GM19025 (cell line): ENCODE measurements around the gene KRTAP10-11.
"Not testable (repeated sequence)": the region's sequence is repeated elsewhere in the genome, so short reads cannot be mapped to it uniquely, and the experiment has no call there.

Experiments
- ATAC-seq: cut with Tn5 transposase; IDR thresholded peaks from one replicate; pipeline ENCODE4 v1.9.1; 2021; ENCODE audit warnings: mild to moderate bottlenecking, low read depth, moderate library complexity; ENCODE audit not compliant: unreplicated experiment

The KRTAP10-11 gene

GRCh38 chr21:44658913-44659595 lies 12.8 kb downstream of the KRTAP10-11 start:
- no peak for ATAC-seq

DNA sequence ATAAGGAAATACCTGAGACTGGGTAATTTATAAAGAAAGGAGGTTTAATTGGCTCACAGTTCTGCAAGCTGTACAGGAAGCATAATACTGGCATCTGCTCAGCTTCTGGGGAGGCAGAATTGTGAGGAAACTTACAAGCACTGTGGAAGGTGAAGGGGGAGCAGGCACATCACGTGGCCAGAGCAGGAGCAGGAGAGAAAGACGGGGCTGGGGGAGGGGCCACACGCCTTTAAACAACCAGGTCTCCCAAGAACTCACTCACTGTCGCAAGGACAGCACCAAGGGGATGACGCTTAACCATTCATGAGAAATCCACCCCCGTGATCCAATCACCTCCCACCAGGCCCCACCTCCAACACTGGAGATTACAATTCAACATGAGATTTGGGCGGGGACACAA lies 15.4 kb downstream of the KRTAP10-11 start:
- ATAC-seq: not testable (repeated sequence)

- ATAC-seq: no peak
Measured at GRCh38 chr21:44664691-44665090, 18.5 kb downstream of the KRTAP10-11 start.

DNA sequence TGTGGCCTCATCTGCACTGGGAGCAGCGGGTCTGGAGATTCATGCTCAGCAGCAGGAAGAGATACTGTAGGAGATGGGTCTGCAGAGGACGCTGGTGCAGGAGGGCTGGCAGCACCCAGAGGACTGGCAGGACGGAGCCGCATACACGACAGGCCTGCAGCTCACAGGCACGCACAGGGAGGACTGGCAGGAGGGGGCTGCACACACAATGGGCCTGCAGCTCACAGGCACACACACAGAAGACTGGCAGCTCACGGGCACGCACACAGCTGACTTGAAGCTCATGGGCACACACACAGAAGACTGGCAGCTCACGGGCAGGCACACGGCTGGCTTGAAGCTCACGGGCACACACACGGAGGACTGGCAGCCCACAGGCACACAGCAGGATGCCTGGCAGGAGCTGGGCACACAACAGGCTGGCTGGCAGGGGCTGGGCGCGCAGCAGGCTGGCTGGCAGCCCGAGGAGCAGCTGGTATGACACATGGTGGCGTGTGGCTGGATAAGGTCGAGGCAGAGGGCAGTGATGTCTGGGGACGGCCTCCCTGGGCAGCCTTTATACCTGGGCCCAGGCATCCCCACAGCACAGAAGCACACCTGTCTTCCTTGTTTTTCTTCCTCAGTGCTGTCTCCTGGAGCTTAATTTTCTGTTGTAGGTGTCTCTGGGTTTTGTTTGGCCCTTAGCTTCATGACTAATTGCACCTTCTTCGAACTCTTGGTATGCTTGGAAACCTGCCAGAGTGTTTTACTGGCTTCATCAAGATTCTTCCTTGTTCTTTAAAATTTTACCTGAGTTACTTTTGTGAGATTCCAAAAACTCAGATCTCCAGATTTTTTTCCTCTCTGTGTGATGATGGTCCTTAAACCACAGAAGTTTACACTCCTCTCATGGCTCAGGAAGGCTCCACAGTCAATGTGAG lies 20.4 kb downstream of the KRTAP10-11 start, which contains the start of gene KRTAP12-2:
TSS of gene KRTAP12-2 (minus strand) at position 527 of the 920 bp plus-strand sequence. CDS start at position 486, 41 bp downstream.
- no peak for ATAC-seq

GRCh38 chr21:44667612-44668011 lies 21.4 kb downstream of the KRTAP10-11 start:
- no peak for ATAC-seq

GRCh38 chr21:44670642-44671432 lies 24.6 kb downstream of the KRTAP10-11 start:
- no peak for ATAC-seq

DNA sequence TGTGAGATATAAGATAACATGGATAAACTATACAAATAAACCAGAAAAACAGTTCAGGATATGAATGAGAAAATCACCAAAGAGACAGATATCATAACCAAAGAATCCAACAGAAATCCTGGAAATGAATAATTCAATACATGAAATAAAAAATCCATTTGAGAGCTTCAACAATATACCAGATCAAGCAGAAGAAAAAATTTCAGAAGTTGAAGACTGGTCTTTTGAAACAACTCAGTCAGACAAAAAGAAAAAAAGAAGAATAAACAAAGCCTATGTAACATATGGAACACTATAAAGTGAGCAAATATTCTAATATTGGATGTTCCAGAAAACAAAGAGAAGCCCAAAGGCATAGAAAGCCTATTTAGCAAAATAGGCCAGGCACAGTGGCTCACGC lies 25.7 kb downstream of the KRTAP10-11 start:
- ATAC-seq: no peak

GRCh38 chr21:44677881-44678280 lies 31.7 kb downstream of the KRTAP10-11 start:
- no peak for ATAC-seq

DNA sequence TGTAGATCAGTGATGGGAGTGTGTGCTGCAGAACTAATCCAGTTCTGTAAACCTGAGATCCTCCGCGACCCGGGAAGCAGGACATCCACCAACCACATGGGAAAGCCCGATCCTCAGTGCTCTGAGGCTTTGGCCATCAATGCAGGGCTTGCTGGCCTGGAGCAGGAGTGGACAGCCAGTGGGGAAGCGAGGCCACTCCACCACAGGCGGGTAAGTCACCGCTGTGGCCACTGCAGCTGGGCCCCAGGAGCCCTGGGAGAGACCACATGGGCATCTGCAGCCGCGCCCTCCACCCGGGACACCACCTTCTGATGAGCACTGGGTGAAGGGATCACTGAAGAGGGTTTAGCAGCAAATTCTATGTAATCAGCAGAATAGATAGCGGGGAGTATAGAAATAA lies 34.9 kb downstream of the KRTAP10-11 start:
- no peak for ATAC-seq

DNA sequence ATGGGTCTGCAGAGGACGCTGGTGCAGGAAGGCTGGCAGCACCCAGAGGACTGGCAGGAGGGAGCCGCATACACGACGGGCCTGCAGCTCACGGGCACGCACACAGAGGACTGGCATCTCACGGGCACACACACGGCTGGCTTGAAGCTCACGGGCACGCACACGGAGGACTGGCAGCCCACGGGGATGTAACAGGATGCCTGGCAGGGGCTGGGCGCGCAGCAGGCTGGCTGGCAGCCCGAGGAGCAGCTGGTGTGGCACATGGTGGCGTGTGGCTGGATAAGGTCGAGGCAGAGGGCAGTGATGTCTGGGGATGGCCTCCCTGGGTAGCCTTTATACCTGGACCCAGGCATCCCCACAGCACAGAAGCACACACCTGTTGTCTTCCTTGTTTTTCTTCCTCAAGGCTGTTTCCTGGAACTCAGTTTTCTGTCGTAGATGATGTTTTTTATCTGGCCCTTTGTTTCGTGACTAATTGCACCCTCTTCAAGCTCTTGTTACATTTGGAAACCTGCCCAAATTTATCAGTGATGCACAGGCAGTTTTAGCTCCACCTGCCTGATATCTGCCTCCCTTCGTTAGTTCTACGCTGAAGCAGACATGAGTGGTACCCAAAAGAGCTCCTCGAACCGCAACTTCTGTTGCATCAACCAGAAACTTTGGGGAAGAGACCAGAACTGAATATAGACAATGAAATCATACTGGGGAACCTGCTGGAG lies 35.8 kb downstream of the KRTAP10-11 start, which contains the start of gene KRTAP12-1:
TSS of gene KRTAP12-1 (minus strand) at position 303 of the 719 bp plus-strand sequence. CDS start at position 263, 40 bp downstream.
- ATAC-seq: no peak

- ATAC-seq: no peak
Measured at GRCh38 chr21:44682580-44683151, 36.5 kb downstream of the KRTAP10-11 start.

DNA sequence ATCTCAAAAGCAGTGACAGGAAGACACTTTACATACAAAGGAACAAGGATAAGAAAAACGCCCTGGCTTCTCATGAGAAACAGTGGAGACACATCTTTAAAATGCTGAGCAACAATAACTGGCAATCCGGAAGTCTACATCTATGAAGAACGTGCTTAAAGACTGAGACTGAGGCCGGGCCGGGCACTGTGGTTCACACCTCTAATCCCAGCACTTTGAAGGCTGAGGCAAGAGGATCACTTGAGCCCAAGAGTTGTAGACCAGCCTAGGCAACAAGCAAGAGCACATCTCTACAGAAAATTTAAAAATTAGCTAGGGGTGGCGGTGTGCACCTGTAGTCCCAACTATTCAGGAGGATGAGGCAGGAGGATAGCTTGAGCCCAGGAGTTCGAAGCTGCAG lies 37.9 kb downstream of the KRTAP10-11 start:
- ATAC-seq: no peak

DNA sequence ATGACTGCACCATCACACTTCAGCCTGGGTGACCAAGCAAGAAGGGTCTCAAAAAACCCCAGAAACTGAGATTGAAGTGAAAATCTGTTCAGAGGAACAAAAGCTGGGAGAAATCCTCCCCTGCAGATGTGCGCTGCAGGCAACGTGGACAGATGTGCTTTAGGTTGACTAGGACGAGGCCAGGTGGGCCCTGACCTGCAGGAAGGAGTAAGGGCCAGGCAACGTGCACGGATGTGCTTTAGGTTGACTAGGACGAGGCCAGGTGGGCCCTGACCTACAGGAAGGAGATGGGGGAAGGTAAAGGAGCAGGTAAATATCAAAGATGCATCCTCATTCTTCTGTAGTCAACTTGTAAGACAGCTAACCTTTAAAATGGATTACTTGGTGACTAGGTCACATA lies 38.3 kb downstream of the KRTAP10-11 start:
- ATAC-seq: no peak

- ATAC-seq: not testable (repeated sequence)
Measured at GRCh38 chr21:44685050-44685449, 38.8 kb downstream of the KRTAP10-11 start.

- no peak for ATAC-seq
Measured at GRCh38 chr21:44686000-44686781, 40.0 kb downstream of the KRTAP10-11 start.

DNA sequence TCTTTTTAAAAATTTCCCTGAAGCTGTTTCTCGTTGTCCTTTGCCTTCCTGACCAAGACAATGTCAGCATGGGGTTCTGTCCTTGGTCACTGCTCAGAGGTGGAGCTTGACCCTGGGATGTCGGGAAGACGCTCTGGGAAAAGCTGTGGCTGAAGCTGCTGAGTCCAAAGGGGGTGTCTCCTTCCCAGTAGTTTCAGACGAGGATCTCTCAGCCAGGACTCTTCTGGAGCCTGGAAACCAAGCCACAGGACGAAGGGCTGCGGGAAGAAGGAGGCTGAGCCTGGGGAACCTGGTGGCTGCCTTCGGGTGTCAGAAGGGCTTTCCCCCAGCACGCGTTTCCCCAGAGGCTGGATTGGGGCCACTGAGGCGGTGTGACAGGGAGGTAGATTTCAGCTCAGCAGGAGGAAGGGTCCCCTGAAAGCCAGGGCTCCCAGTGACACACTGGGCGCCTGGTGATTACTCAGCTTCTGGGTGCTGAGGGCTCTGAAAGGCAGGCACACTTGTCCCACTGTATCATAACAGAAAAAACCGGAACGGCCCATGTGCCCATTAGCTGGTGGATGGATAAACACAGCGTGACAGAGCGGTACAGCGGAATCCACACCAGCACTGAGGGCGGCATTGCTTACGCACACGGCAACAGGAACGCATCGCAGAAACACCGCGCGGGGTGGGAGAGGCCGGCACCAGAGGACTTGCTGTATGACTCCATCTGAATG lies 40.8 kb downstream of the KRTAP10-11 start:
- ATAC-seq: no peak

DNA sequence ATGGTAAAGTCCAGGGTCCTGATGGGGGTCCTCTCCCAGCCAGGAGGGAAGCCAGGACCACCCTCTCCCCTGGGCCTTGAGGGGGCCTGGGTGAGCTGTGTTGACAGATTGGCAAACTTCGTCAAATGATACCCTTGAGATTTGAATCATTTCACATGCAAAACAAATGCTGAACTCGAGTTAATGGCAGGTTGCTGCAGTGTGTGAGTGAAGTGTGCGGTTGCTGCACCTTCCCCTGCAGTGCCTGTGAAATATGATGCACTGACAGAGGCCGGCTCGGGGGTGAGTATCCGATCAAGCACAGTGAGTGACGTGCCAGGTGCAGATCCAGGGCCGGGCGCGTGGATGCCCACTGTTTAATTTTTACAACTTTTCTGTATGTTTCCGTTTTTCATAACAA lies 41.5 kb downstream of the KRTAP10-11 start:
- ATAC-seq: no peak

GRCh38 chr21:44689740-44690139 lies 43.5 kb downstream of the KRTAP10-11 start:
- not testable (repeated sequence) for ATAC-seq
